HCT116 (cell line): Measurements from ENCODE around the gene PABPC4L. TPM values are rescaled to one million over a fixed set of nuclear protein-coding genes. Genes with fewer than 3 reads are reported as not detected.
"Not testable (repeated sequence)": the region's sequence is repeated elsewhere in the genome, so short reads cannot be mapped to it uniquely, and the experiment has no call there.

Experiments
- ATAC-seq: fragments of 200-7000 bp; cut with Tn5 transposase; 2 replicates; pipeline ENCODE4 v1.9.1; 2020; ENCODE audit warnings: mild to moderate bottlenecking, moderate library complexity
- BruUV-seq: library from RNA; stranded (reverse); fragments of 400-500 nt; replicated peaks from 2 replicates; lab custom pipeline; 2021; lab: Mats Ljungman, UMichigan
- CTCF ChIA-PET: fragments of 300-600 bp; sonication (Branson Sonifier 250); formaldehyde crosslinking; loops from one replicate; lab custom pipeline; 2021; ENCODE audit warnings: antibody characterized with exemption; lab: Charles Lee
- POLR2A ChIA-PET: fragments of 300-600, 350-600 bp; sonication (Branson Sonifier 250); formaldehyde crosslinking; loops from one replicate; lab custom pipeline; 2021; ENCODE audit warnings: antibody characterized with exemption; lab: Charles Lee
- RAD21 ChIA-PET, 2 experiments: fragments of 300-600 bp; sonication (Branson Sonifier 250); formaldehyde crosslinking; loops; one replicate each; lab custom pipeline; 2023; ENCODE audit warnings: low total read pairs in 2 of 2; ENCODE audit not compliant: uncharacterized antibody in 2 of 2, unreplicated experiment in 2 of 2, low non-redundant PET in 1 of 2; lab: Charles Lee
- DNase-seq: peaks from one replicate; pipeline ENCODE4 v3.0.0-alpha.2; 2010; ENCODE audit warnings: low read depth, low spot score
- H2AFZ ChIP-seq: fragments of 200-600 bp; shearing (Covaris generic), sonication (generic); 2 replicates; pipeline ENCODE4 v1.6.1; 2017; ENCODE audit warnings: low read depth, mixed run types, mixed read lengths, antibody characterized with exemption, low read length; ENCODE audit not compliant: poor library complexity, severe bottlenecking
- H3K27ac ChIP-seq: 2 replicates; pipeline ENCODE4 v1.5.1; 2012; ENCODE audit warnings: low read depth, low read length
- H3K27me3 ChIP-seq: fragments of 200-600 bp; sonication (generic); 2 replicates; pipeline ENCODE4 v1.6.1; 2016; ENCODE audit warnings: mixed run types, low read length, mixed read lengths; ENCODE audit not compliant: insufficient read depth
- H3K36me3 ChIP-seq, 2 experiments: fragments of 200-500 bp in 1 of 2; fragments of 200-600 bp in 1 of 2; sonication (Bioruptor generic) in 1 of 2; sonication (generic) in 1 of 2; 2 replicates each; pipeline versions ENCODE4 v1.5.1 to v1.6.1; 2014 to 2016; ENCODE audit warnings: low read length in 2 of 2, inconsistent platforms in 1 of 2, mixed read lengths in 1 of 2, mixed run types in 1 of 2; ENCODE audit not compliant: insufficient read depth in 2 of 2, control insufficient read depth in 1 of 2
- H3K4me1 ChIP-seq, 2 experiments: fragments of 200-600 bp in 1 of 2; sonication (generic) in 1 of 2; 2 replicates each; pipeline versions ENCODE4 v1.5.1 to v1.6.1; 2012 to 2017; ENCODE audit warnings: low read length in 2 of 2, inconsistent platforms in 1 of 2, mild to moderate bottlenecking in 1 of 2, mixed read lengths in 1 of 2, mixed run types in 1 of 2, moderate library complexity in 1 of 2; ENCODE audit not compliant: insufficient read depth in 2 of 2, control insufficient read depth in 1 of 2
- H3K4me2 ChIP-seq: fragments of 200-600 bp; sonication (generic); 2 replicates; pipeline ENCODE4 v1.6.1; 2017; ENCODE audit warnings: mixed run types, low read length, mixed read lengths
- H3K4me3 ChIP-seq, 2 experiments: fragments of 200-600 bp in 1 of 2; sonication (generic) in 1 of 2; replicated peaks in 1 of 2; 2 replicates each; pipeline ENCODE4 v1.5.1; 2011 to 2016; ENCODE audit warnings: low read length in 2 of 2, control low read depth in 1 of 2, low read depth in 1 of 2, mild to moderate bottlenecking in 1 of 2, mixed read lengths in 1 of 2, mixed run types in 1 of 2
- H3K79me2 ChIP-seq: fragments of 200-600 bp; sonication (generic); 2 replicates; pipeline ENCODE4 v1.6.1; 2017; ENCODE audit warnings: mild to moderate bottlenecking, mixed run types, low read length, moderate library complexity, mixed read lengths; ENCODE audit not compliant: insufficient read depth
- H3K9ac ChIP-seq: fragments of 200-600 bp; sonication (generic); 2 replicates; pipeline ENCODE4 v1.6.1; 2016; ENCODE audit warnings: low read length, mixed read lengths
- H3K9me2 ChIP-seq: fragments of 200-600 bp; sonication (generic), shearing (Covaris generic); 2 replicates; pipeline ENCODE4 v1.6.1; 2017; ENCODE audit warnings: mixed run types, mild to moderate bottlenecking, moderate library complexity; ENCODE audit not compliant: insufficient read depth
- H3K9me3 ChIP-seq, 2 experiments: fragments of 200-500 bp in 1 of 2; fragments of 200-600 bp in 1 of 2; sonication (Bioruptor generic) in 1 of 2; sonication (generic) in 1 of 2; 2 replicates each; pipeline ENCODE4 v1.6.1; 2014 to 2017; ENCODE audit warnings: low read length in 2 of 2, mixed read lengths in 2 of 2, inconsistent platforms in 1 of 2, low read depth in 1 of 2, mild to moderate bottlenecking in 1 of 2, mixed run types in 1 of 2, moderate library complexity in 1 of 2; ENCODE audit not compliant: control insufficient read depth in 1 of 2, insufficient read depth in 1 of 2
- H4K20me1 ChIP-seq: fragments of 200-600 bp; sonication (generic), shearing (Covaris generic); 2 replicates; pipeline ENCODE4 v1.6.1; 2017; ENCODE audit warnings: mixed run types, mild to moderate bottlenecking, moderate library complexity; ENCODE audit not compliant: insufficient read depth
- CBX3 ChIP-seq: IDR thresholded peaks from 2 replicates; pipeline ENCODE4 v1.6.1; 2012; ENCODE audit warnings: low read depth
- CEBPB ChIP-seq: IDR thresholded peaks from 2 replicates; pipeline ENCODE4 v1.6.1; 2012; ENCODE audit warnings: low read depth
- CTCF ChIP-seq, 3 experiments: fragments of 200-600 bp in 1 of 3; sonication (generic) in 1 of 3; IDR thresholded peaks in 2 of 3; conservative IDR thresholded peaks in 1 of 3; 2 replicates each; pipeline ENCODE4 v1.5.1; 2012 to 2017; ENCODE audit warnings: low read depth in 2 of 3, low read length in 2 of 3, antibody characterized with exemption in 1 of 3, borderline replicate concordance in 1 of 3, control low read depth in 1 of 3, mild to moderate bottlenecking in 1 of 3, mixed read lengths in 1 of 3, mixed run types in 1 of 3, moderate library complexity in 1 of 3; ENCODE audit not compliant: insufficient read depth in 1 of 3
- EGR1 ChIP-seq: IDR thresholded peaks from 2 replicates; pipeline ENCODE4 v1.6.1; 2012; ENCODE audit warnings: low read depth
- FOSL1 ChIP-seq: IDR thresholded peaks from 2 replicates; pipeline ENCODE4 v1.6.1; 2012; ENCODE audit warnings: low read depth
- JUND ChIP-seq: IDR thresholded peaks from 2 replicates; pipeline ENCODE4 v1.6.1; 2012
- MAX ChIP-seq: IDR thresholded peaks from 2 replicates; pipeline ENCODE4 v1.6.1; 2012
- POLR2AphosphoS5 ChIP-seq: IDR thresholded peaks from 2 replicates; pipeline ENCODE4 v1.6.1; 2011; ENCODE audit warnings: mild to moderate bottlenecking, low read depth, low read length, moderate library complexity
- REST ChIP-seq: IDR thresholded peaks from 2 replicates; pipeline ENCODE4 v1.6.1; 2012; ENCODE audit warnings: low read depth
- intact Hi-C: fragments of 100-400 bp; cut with micrococcal nuclease; formaldehyde crosslinking; loops from 2 replicates; pipeline ENCODE4 v1.10.0; 2022
- total RNA-seq: library from RNA; stranded (reverse); gene quantifications from one replicate; pipeline ENCODE4 v1.2.1, GENCODE V29; 2021; ENCODE audit not compliant: unreplicated experiment

PABPC4L gene
- total RNA-seq, 1 experiment from 2014 or later: not detected

- Histone ChIP-seq H4K20me1 (no peaks in the 10 kb centered on the region), H3K27ac (no peak overlapping the region), H3K79me2 (no peaks in the 10 kb centered on the region), H3K36me3 (no peaks in the 10 kb centered on the region), H3K4me1 (peaks cover 0 to 5% of the 10 kb centered on the region in 2 experiments; a peak in 1 of 4 replicates), H3K9ac (no peak overlapping the region), H3K9me2 (no peaks in the 10 kb centered on the region), H3K9me3 (no peaks in the 10 kb centered on the region), H3K27me3 (no peaks in the 10 kb centered on the region), H3K4me2 (no peak overlapping the region), H2AFZ (no peak overlapping the region), H3K4me3 (no peak overlapping the region)
- no peak for ATAC-seq
- POLR2A ChIA-PET: no interaction called here
- no peak for DNase-seq
- RAD21 ChIA-PET: no interaction called here
- CTCF ChIA-PET: no interaction called here
- intact Hi-C loops: no loop called here
- TF ChIP-seq CBX3 (no peak), CEBPB (no peak), EGR1 (no peak), JUND (no peak), POLR2AphosphoS5 (no peak), CTCF (IDR thresholded peaks at IDR 0.05 in 2 of 3, conservative IDR thresholded peaks at IDR 0.05 in 1 of 3; ENCODE audit: borderline replicate concordance in 1 of 3, insufficient read depth in 1 of 3, low read depth in 2 of 3, low read length in 2 of 3) (no peak), FOSL1 (no peak), REST (no peak), MAX (no peak)
- BruUV-seq: no TSS peak
Observed at GRCh38 chr4:134215620-134216344, 14.2 kb upstream of the PABPC4L start.

- H3K79me2 ChIP-seq, H3K27ac ChIP-seq, BruUV-seq, H3K9me3 ChIP-seq, H3K9me2 ChIP-seq, CTCF ChIA-PET, H3K27me3 ChIP-seq, H3K36me3 ChIP-seq, intact Hi-C loops, H3K4me3 ChIP-seq, DNase-seq, H4K20me1 ChIP-seq, H3K9ac ChIP-seq, H2AFZ ChIP-seq, H3K4me1 ChIP-seq, ATAC-seq, RAD21 ChIA-PET, POLR2A ChIA-PET, H3K4me2 ChIP-seq: not testable (repeated sequence)
Observed at GRCh38 chr4:134207955-134208354, 6.4 kb upstream of the PABPC4L start.
